Ramos (cell line): ENCODE measurements around the gene ARID3C.

ENCODE experiments used
- in situ Hi-C: fragments of 300-500 bp; cut with MboI; formaldehyde crosslinking; loops from one replicate; pipeline ENCODE4 v1.14.3; 2022; ENCODE audit warnings: low sequenced_read_pairs; ENCODE audit not compliant: unreplicated experiment

The ARID3C gene

GRCh38 chr9:34603610-34604231 lies 25.1 kb downstream of the ARID3C start:
- in situ Hi-C loops, result no loop called here

- in situ Hi-C loops, result no loop called here
Measured at GRCh38 chr9:34601937-34602573, 26.8 kb downstream of the ARID3C start.

GRCh38 chr9:34600908-34601307 lies 28.0 kb downstream of the ARID3C start:
- in situ Hi-C loops, result no loop called here

- in situ Hi-C loops, result loop anchor here (25.0 kb wide), 1 partner anchor 162 kb away; no protein-coding TSS in a partner anchor
Measured at GRCh38 chr9:34599546-34599945, 29.3 kb downstream of the ARID3C start.

- in situ Hi-C loops, result loop anchor here (25.0 kb wide), 1 partner anchor 157 kb away; no protein-coding TSS in a partner anchor
Measured at GRCh38 chr9:34594177-34594576, 34.7 kb downstream of the ARID3C start.

GRCh38 chr9:34592895-34593601 lies 35.8 kb downstream of the ARID3C start:
- in situ Hi-C loops, result loop anchor here (25.0 kb wide), 1 partner anchor 156 kb away; no protein-coding TSS in a partner anchor

GRCh38 chr9:34591917-34592866 lies 36.7 kb downstream of the ARID3C start:
- in situ Hi-C loops, result loop anchor here (25.0 kb wide), 1 partner anchor 155 kb away; no protein-coding TSS in a partner anchor

GRCh38 chr9:34591248-34591916 lies 37.5 kb downstream of the ARID3C start:
- in situ Hi-C loops, result loop anchor here (25.0 kb wide), 1 partner anchor 154 kb away; no protein-coding TSS in a partner anchor

- in situ Hi-C loops, result loop anchor here (25.0 kb wide), 1 partner anchor 153 kb away; no protein-coding TSS in a partner anchor
Measured at GRCh38 chr9:34590381-34591247, 38.3 kb downstream of the ARID3C start.

GRCh38 chr9:34589636-34590380 lies 39.1 kb downstream of the ARID3C start, which contains the start of gene CNTFR:
Gene CNTFR (minus strand): TSS chr9:34589724. CDS start chr9:34568981, 20,743 bp downstream.
- in situ Hi-C loops, result loop anchor here (25.0 kb wide), 1 partner anchor 153 kb away; no protein-coding TSS in a partner anchor

GRCh38 chr9:34588671-34589635 lies 39.9 kb downstream of the ARID3C start:
- in situ Hi-C loops, result loop anchor here (25.0 kb wide), 1 partner anchor 152 kb away; no protein-coding TSS in a partner anchor

GRCh38 chr9:34587271-34587670 lies 41.6 kb downstream of the ARID3C start:
- in situ Hi-C loops, result loop anchor here (25.0 kb wide), 1 partner anchor 150 kb away; no protein-coding TSS in a partner anchor

GRCh38 chr9:34585946-34586669 lies 42.8 kb downstream of the ARID3C start:
- in situ Hi-C loops, result loop anchor here (25.0 kb wide), 1 partner anchor 149 kb away; no protein-coding TSS in a partner anchor

GRCh38 chr9:34584970-34585369 lies 43.9 kb downstream of the ARID3C start:
- in situ Hi-C loops, result loop anchor here (25.0 kb wide), 1 partner anchor 148 kb away; no protein-coding TSS in a partner anchor

GRCh38 chr9:34582787-34583186 lies 46.1 kb downstream of the ARID3C start:
- in situ Hi-C loops, result loop anchor here (25.0 kb wide), 1 partner anchor 145 kb away; no protein-coding TSS in a partner anchor
